ENCODE results near the gene NKAIN4. TPM values are rescaled to one million over a fixed set of nuclear protein-coding genes. Genes with fewer than 3 reads are reported as not detected.

NKAIN4 gene
- total RNA-seq, 2 donors from 2014 or later: not detected

DNA sequence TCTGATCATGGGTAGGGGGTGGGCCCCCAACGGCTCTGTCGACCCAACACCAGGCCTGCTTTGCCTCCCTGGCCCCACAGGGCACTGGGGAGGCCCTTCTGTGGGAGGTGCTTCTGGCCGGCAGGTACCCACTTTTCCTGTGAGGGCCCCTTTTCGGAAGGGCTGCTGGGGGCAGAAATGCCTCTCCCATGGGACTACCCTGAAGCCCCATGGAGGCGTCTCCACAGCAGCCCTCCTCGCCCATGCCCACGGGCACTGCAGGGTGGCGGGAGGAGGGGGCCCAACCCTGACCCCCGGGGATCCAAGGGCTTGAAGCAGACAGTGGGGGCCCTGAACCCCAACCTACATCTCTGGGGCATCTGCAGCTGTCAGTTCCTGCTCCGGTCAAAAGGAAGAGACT lies 16.2 kb downstream of the NKAIN4 start:
- no peak for DNase-seq (ENCODE audit: low spot score in 2 of 2)
- no peak for ATAC-seq
- Mint-ChIP-seq H3K36me3 (no peaks in the 10 kb centered on the region), H3K9me3 (no peaks in the 10 kb centered on the region), H3K27ac (no peak overlapping the region)

DNA sequence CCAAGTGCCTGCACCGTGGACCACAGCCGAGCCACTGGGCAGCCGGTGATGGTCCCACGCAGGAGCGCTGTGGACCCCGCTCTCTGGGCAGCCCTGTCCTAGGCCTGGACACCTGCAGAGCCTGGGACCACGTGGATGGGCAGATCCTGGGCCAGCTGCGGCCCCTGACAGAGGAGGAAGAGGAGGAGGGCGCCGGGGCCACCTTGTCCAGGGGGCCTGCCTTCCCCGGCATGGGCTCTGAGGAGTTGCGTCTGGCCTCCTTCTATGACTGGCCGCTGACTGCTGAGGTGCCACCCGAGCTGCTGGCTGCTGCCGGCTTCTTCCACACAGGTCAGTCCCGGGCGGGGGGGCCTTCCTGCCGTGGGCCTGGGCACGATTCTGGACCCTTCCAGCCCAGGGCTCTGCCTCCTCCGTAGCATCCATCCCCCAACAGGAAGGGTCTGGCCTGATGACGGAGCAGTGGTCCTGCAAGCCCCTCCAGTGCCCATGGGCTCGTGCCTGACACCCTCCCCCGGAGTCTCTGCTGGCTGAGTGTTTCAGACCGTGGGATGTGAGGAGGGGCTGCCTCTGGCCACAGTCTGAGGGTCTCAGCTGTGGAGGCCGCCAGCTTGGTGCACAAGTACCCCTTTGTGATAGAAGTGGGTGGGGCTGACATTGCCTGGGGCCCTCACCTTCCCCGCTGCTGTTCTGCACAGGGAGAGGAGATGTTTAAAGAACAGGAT lies 18.0 kb downstream of the NKAIN4 start:
- Mint-ChIP-seq H3K27ac (no peak overlapping the region), H3K9me3 (no peaks in the 10 kb centered on the region), H3K36me3 (no peaks in the 10 kb centered on the region)
- no peak for ATAC-seq
- no peak for DNase-seq (ENCODE audit: low spot score in 2 of 2)

DNA sequence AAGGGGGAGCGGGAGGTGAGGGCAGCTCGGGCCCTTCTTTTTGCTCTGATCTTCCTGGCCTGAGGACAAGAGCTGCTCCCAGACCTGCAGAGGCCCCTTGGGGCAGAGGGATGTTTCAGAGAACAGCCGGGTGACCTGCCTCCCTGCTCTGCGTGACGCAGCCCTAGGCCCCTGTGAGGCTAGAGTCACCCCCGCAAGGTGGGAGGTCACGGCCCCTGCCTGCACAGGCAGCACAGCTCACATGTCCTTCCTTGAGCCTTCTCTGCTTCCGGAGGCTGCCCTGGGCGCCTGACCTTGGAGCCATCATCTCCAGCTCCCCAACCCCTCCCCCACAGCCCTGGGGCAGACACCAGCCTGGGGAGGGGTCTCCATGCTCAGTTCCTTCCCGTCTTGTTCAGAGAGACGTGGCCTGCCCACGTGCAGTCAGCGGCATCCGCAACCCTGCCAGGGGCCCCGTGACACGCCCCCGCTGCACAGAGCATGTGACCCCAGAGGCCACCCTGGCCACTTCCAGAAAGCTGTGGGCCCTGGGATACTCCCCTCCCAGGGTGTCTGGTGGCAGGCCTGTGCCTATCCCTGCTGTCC lies 18.8 kb downstream of the NKAIN4 start, which contains the start of gene BIRC7:
TSS of gene BIRC7 (plus strand) at position 507 of the 585 bp plus-strand sequence. CDS start 192 bp downstream, outside the sequence.
- Mint-ChIP-seq H3K36me3 (no peaks in the 10 kb centered on the region), H3K9me3 (no peaks in the 10 kb centered on the region), H3K27ac (no peak within 1 kb of the TSS)
- ATAC-seq (no peak), DNase-seq (ENCODE audit: low spot score in 2 of 2) (no peak)

DNA sequence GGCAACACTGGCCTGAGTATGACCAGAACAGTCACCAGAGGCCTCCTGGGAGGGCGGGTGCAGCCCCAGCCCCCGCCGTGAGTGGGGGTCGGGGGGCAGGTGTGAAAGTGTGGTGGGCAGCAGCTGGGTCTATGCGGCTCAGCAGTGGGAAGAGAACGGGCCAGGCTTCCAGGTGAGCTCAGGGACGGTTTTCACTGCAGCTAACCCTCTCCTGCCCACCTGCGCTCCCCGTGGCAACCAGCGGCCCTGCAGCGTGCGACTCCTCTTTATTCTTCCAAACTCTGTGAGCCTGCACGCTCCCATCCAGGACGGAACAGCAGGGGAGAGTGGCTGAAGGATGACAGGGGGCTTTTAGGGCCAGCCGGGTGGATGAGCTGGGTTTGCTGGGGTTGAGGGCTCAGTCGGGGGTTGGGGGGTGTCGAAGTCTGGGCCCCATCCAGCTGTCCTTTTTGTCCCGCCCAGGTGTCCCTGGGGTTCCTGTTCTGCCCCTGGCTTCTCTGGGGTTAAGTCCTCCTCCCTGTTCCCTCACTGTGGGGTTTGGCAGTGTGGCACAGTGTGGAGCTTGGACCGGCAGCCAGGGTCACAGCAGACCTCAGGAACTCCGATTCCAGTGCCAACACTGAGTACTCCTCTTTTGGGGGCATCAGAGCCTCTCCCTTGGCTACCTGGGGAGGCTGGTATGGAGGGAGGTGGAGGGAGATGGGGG lies 19.4 kb downstream of the NKAIN4 start:
- Mint-ChIP-seq H3K9me3 (no peaks in the 10 kb centered on the region), H3K36me3 (no peaks in the 10 kb centered on the region), H3K27ac (no peak overlapping the region)
- DNase-seq (ENCODE audit: low spot score in 2 of 2): no peak
- peak in 1 of 2 donors; percentile 66 for ATAC-seq

DNA sequence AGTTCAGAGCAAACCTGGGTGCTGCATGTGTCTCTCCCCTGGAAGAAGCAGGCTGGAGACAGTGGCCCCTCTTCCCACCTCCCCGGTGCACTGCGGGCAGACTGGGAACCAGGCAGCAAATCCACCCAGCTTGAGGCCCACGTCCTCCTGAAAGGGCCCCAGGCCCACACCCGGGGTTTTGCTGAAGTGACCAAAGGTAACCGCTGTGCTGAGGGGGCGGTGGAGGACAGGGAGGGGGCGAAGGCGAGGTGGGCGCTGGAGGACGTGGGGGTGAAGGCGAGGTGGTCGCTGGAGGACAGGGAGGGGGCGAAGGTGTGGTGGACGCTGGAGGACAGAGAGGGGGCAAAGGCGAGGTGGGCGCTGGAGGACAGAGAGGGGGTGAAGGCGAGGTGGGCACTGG lies 20.3 kb downstream of the NKAIN4 start:
- Mint-ChIP-seq H3K36me3 (no peaks in the 10 kb centered on the region), H3K27ac (no peak overlapping the region), H3K9me3 (no peaks in the 10 kb centered on the region)
- ATAC-seq: no peak
- DNase-seq (ENCODE audit: low spot score in 2 of 2): no peak

DNA sequence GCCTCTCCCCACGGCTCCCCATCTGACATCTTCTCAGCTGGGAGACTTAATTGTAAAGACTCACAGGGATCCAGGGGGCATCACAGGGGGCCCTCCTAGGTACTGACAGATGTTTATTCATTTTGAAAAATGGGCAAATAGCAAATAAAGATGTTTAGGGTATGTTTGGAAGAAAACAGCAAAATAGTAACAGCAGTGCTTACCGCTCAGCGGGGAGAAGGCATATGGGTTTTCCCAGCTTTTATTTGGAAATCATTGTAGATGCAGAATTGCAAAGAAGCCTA lies 21.3 kb downstream of the NKAIN4 start:
- no peaks in the 10 kb centered on the region for H3K9me3 Mint-ChIP-seq
- no peak for ATAC-seq
- no peaks in the 10 kb centered on the region for H3K36me3 Mint-ChIP-seq
- no peak for DNase-seq (ENCODE audit: low spot score in 2 of 2)
- H3K27ac Mint-ChIP-seq: no peak overlapping the region

DNA sequence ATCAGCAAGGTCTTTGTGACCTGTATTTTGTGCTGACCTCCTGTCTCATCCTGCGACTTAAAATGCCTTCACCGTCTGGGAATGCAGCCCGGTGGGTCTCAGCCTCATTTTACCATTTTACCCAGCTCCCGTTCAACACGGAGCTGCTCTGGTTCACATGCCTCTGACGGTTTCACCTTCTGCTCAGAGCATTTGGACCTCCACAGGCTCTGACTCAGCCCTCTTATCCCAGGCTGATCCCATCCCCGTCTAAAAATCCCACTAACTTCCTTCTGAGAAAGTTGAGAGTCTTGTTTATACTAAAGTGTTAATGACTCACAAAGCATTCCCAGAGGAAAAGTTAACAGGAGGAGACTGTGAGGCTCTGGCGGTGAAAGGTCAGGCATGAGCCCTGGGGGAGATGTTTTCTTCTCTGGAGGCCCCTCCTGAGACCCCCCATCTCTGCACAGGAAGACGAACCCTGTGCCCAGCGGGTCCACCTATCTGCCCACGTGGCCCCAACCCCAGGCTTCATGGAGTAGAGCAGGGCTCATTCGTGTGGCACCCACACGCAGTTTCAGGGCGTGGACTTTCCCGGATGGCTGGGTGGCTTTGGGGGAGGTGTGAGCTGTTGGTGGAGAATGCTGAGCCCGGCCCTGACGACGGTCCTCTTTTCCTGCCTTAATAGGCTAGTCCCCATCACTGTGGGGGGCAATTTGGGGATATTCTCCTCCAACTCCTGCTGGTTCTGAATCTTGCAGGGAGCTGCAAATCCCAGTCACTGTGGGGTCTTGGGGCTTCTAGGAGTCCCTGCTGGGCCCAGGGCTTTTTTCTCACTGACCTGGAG lies 21.8 kb downstream of the NKAIN4 start:
- ATAC-seq (no peak), DNase-seq (ENCODE audit: low spot score in 2 of 2) (no peak)
- Mint-ChIP-seq H3K9me3 (no peaks in the 10 kb centered on the region), H3K36me3 (no peaks in the 10 kb centered on the region), H3K27ac (no peak overlapping the region)

DNA sequence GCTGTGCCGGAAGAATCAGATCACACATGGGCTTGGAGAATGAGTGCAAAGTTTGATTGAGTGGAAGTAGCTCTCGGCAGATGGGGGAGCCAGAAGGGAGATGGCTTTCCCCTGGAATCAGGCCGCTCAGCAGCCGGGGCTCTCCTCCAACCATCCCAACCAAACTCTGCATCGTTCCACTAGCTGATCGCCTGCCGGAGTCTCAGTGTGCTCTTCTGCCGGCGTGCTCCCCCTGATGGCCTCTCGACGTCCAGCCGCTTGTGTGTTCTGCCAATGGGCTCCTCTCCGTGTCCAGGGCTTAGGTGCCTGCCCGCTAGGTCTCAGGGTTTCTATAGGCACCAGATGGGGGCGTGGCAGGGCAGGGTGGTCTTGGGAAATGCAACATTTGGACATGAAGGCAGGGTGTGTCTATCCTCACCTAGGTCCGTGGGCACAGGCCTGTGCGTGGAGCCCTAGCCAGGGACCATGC lies 23.4 kb downstream of the NKAIN4 start:
- ATAC-seq (peak in 1 of 2 donors; percentile 44), DNase-seq (ENCODE audit: low spot score in 2 of 2) (no peak)
- Mint-ChIP-seq H3K27ac (no peak overlapping the region), H3K9me3 (no peaks in the 10 kb centered on the region), H3K36me3 (no peaks in the 10 kb centered on the region)

DNA sequence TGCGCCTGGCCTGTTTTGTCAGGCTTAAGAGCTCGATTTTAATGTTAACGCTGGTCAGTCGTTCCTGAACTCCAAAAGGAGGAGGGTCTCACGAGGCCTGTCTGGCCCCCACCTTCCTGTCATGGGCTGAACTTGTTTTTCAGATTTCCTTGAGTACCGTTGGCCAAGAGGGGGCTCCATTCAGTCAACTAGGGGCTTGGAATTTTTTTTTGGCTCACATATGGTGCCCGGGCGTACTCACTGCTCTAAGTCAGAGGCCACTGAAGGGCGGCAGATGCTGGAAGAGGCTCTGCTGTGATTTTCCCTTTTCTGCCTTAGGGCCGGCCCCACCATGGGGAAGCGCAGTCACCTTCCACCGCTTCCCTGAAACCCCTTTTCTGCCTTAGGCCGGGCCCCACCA lies 25.5 kb downstream of the NKAIN4 start:
- Mint-ChIP-seq H3K9me3 (no peaks in the 10 kb centered on the region), H3K27ac (no peak overlapping the region), H3K36me3 (no peaks in the 10 kb centered on the region)
- ATAC-seq: no peak
- DNase-seq (ENCODE audit: low spot score in 2 of 2): no peak

DNA sequence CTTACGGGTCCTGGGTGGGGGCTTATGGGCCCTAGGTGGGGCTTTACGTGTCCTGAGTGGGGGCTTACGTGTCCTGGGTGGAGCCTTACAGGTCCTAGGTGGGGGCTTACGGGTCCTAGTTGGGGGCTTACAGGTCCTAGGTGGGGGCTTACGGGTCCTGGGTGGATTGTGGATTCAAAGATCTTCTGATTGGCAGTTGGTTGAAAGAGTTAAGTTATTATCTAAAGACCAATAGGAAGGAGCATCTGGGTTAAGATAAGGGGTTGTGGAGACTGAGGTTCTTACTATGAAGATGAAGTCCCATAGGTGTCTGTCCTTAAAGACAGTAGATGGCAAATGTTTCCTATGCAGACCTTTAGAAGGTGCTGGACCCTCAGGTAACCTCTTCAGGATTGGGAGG lies 27.0 kb downstream of the NKAIN4 start:
- DNase-seq (ENCODE audit: low spot score in 2 of 2) (no peak), ATAC-seq (no peak)
- no peak overlapping the region for H3K27ac Mint-ChIP-seq
- H3K9me3 Mint-ChIP-seq: no peaks in the 10 kb centered on the region
- no peaks in the 10 kb centered on the region for H3K36me3 Mint-ChIP-seq

DNA sequence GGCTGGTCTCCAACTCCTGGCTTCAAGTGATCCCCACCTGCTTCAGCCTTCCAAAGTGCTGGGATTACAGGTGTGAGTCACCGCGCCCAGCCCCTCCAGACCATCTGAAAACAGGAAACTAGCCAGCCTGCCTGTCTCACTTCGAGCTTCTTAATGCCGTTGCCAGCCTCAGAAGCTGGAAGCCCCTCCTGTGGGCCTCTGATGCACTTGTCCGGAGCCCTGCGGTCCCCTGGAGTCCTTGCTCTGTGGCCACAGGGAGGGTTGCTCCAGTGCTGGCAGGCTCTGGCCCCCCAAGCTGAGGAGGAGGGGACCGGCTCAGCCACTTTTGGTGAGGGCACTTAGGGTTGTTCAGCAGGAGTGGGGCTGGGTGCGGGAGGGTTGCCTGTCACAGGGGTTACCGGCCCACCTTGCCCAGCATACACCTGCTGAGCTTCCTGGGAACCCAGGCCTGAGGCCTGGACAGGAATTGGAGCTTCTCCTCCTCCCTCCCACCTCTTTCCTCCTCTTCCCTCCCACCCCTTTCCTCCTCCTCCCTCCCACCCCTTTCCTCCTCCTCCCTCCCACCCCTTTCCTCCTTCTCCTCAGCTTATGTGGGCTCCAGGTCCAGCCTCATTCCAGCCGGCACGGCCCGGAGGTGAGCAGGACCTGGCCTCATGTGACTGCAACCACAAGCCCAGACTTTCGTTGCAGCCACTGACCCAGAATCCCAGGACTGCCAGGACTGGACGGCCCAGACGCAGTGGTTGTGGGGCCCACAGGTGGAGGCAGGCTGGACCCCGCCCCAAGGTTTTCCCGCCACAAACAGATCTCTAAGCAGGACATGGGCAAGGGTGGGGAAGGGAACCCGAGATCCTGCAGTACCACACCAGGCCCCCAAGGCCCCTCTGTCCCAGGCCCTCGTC lies 28.0 kb downstream of the NKAIN4 start:
- no peak for DNase-seq (ENCODE audit: low spot score in 2 of 2)
- no peaks in the 10 kb centered on the region for H3K36me3 Mint-ChIP-seq
- no peaks in the 10 kb centered on the region for H3K9me3 Mint-ChIP-seq
- no peak for ATAC-seq
- no peak overlapping the region for H3K27ac Mint-ChIP-seq

DNA sequence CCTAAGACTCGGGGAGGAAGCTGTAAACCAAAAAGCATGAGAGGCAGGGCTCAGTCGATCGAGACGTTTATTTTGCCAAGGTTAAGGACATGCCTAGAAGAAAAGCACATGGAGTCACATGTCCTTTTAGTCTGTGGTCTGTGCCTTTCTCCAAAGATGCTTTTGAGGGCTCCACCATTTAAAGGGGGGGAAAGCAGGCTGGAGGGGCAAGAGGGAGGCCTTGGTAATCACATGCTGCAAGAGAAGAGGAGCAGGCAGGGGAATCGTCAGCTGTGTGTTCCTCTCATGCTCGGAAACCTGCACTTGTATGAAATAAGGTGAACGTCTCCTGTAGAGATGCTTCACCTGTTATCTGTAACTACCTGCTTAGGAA lies 29.2 kb downstream of the NKAIN4 start:
- no peaks in the 10 kb centered on the region for H3K9me3 Mint-ChIP-seq
- ATAC-seq (no peak), DNase-seq (ENCODE audit: low spot score in 2 of 2) (no peak)
- H3K36me3 Mint-ChIP-seq: no peaks in the 10 kb centered on the region
- H3K27ac Mint-ChIP-seq: no peak overlapping the region

DNA sequence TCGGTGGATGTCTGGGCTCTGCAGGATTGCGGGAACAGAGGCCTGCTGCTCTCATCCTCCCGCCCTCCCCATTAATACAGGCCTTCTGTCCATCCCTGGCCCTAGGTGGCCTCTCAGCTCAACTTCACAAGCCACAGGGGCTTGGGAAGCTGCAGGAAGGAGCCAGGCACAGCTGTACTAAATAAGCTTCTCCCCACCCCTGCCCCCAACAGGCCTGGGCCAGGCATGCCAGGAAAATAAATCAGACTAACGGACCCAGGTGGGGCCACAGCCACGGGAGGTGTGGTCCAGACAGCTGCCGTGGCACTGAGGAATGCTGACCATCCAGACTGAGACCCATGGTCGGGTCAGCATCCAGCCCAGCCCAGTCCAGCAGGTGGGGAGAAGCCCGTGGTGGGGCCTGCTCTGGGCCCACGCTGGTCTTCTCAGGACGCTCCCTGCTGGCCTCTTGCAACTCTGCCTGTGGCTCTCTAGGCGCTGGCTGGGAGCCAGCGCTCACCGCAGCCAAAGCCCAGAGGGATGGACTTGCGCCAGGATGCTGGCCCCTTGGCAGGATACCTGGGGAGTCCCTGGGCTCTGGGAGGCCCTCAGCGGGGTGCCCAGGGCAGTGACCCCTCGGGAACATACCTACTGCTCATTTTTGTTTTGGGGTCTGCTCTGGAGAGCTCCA lies 29.7 kb downstream of the NKAIN4 start:
- no peak for ATAC-seq
- Mint-ChIP-seq H3K27ac (no peak overlapping the region), H3K9me3 (no peaks in the 10 kb centered on the region), H3K36me3 (no peaks in the 10 kb centered on the region)
- DNase-seq (ENCODE audit: low spot score in 2 of 2): no peak

DNA sequence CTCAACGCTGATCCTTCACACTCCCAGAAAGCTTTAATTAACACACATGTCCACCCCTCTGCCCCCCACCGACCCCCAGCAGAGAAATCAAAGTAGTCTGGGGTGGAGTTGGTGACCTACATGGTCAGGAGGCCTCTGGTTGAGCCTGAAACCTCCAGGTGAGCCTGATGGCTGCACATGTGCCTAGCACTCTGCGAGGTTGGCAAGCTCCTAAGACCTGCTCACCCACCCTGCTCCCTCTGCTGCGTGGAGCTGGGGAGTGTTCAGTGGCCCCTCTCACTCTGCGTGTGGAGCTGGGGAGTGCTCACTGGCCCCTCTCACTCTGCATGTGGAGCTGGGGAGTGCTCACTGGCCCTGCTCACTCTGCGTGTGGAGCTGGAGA lies 30.4 kb downstream of the NKAIN4 start:
- DNase-seq (ENCODE audit: low spot score in 2 of 2): no peak
- H3K36me3 Mint-ChIP-seq: no peaks in the 10 kb centered on the region
- H3K27ac Mint-ChIP-seq: no peak overlapping the region
- no peaks in the 10 kb centered on the region for H3K9me3 Mint-ChIP-seq
- ATAC-seq: no peak

DNA sequence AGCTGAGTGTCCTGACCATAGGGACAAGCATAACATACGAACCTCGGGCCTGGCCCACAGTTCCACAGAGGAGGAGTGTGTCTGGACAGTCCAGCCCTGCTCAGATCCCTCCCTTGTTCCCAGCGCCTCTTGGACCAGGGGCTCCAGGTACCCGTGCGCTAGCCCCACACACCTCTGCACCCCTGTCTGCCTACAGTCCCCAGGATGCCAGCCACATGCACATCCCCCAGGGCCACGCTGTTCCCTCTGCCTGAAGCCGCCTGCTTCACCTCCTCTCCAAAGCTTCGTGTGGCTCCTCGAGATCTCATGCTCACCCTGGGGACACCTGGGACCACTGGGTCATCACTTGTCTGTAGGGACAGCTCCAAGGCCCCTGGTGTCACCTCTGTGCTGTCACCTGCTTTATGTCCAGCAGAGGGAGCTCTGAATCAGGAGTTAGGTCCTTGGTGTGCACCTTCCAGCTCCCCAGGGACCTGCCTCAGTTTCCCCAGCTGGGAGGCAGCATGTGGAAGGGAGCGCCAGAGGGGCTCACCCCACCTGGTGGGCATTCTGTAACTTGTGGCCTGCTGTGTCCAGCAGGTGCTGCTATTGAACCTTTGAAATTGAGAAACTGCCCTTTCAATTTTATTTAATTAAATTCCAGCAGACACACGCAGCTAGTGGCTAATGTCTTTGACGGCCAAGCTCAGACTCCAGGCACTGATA lies 31.0 kb downstream of the NKAIN4 start:
- H3K27ac Mint-ChIP-seq: no peak overlapping the region
- DNase-seq (ENCODE audit: low spot score in 2 of 2) (peak in 1 of 2 donors; percentile 58), ATAC-seq (peak; percentile 70 to 80)
- H3K36me3 Mint-ChIP-seq: no peaks in the 10 kb centered on the region
- no peaks in the 10 kb centered on the region for H3K9me3 Mint-ChIP-seq
